Endodermal cell (in vitro differentiated cells): ENCODE data around the gene ING2. TPM values are rescaled to one million over a fixed set of nuclear protein-coding genes. Genes with fewer than 3 reads are reported as not detected.

Source experiments
- DNase-seq: peaks from one replicate; pipeline ENCODE4 v3.0.0-alpha.2; 2017
- H3K27ac ChIP-seq: 2 replicates; pipeline ENCODE4 v1.5.1; 2013; ENCODE audit warnings: mild to moderate bottlenecking, low read depth, low read length, moderate library complexity
- H3K27me3 ChIP-seq: 2 replicates; pipeline ENCODE4 v1.6.1; 2013; ENCODE audit warnings: mild to moderate bottlenecking, low read length, moderate library complexity; ENCODE audit not compliant: insufficient read depth, control insufficient read depth, poor library complexity, severe bottlenecking
- H3K36me3 ChIP-seq: 2 replicates; pipeline ENCODE4 v1.7.0; 2013; ENCODE audit warnings: mild to moderate bottlenecking, low read length, moderate library complexity; ENCODE audit not compliant: control insufficient read depth, insufficient read depth
- H3K4me1 ChIP-seq: one replicate; pipeline ENCODE4 v1.7.0; 2013; ENCODE audit warnings: low read length; ENCODE audit not compliant: control insufficient read depth, insufficient read depth
- H3K4me3 ChIP-seq: 2 replicates; pipeline ENCODE4 v1.5.1; 2013; ENCODE audit warnings: mild to moderate bottlenecking, low read length, moderate library complexity
- H3K9ac ChIP-seq: 2 replicates; pipeline ENCODE4 v1.6.1; 2013; ENCODE audit warnings: mild to moderate bottlenecking, low read length, moderate library complexity; ENCODE audit not compliant: poor library complexity, severe bottlenecking; ENCODE audit errors: extremely low read depth
- H3K9me3 ChIP-seq: 2 replicates; pipeline ENCODE4 v1.6.1; 2013; ENCODE audit warnings: mild to moderate bottlenecking, low read length, moderate library complexity; ENCODE audit not compliant: control insufficient read depth
- H3K27ac Mint-ChIP-seq: 2 replicates; pipeline ENCODE4 v1.8.0; 2020; ENCODE audit warnings: mixed read lengths
- H3K27me3 Mint-ChIP-seq: 2 replicates; pipeline ENCODE4 v1.8.0; 2021; ENCODE audit warnings: mild to moderate bottlenecking, mixed read lengths; ENCODE audit not compliant: insufficient read depth
- H3K36me3 Mint-ChIP-seq: 2 replicates; pipeline ENCODE4 v1.8.0; 2020; ENCODE audit warnings: low read depth, mixed read lengths
- H3K4me1 Mint-ChIP-seq: 2 replicates; pipeline ENCODE4 v1.8.0; 2020; ENCODE audit warnings: mixed read lengths
- H3K4me3 Mint-ChIP-seq: 2 replicates; pipeline ENCODE4 v1.8.0; 2020; ENCODE audit warnings: mild to moderate bottlenecking, moderate library complexity, mixed read lengths
- H3K9me3 Mint-ChIP-seq: 2 replicates; pipeline ENCODE4 v1.8.0; 2020; ENCODE audit warnings: mild to moderate bottlenecking, mixed read lengths
- CTCF ChIP-seq: fragments of 200-600 bp; sonication (generic); conservative IDR thresholded peaks from 2 replicates; pipeline ENCODE4 v1.5.0; 2021; ENCODE audit warnings: antibody characterized with exemption, mild to moderate bottlenecking
- WGBS, 2 experiments: methylation state at CpG; one replicate each; pipeline versions ENCODE4 v1.1.5 to v1.1.7; 2013; ENCODE audit warnings: missing lambda C conversion rate in 2 of 2, mixed read lengths in 1 of 2; ENCODE audit not compliant: insufficient coverage in 1 of 2, insufficient read length in 1 of 2; 5-methylcytosine and 5-hydroxymethylcytosine counted together
- total RNA-seq, 2 donors: library from RNA; stranded (reverse); fragmentation: NEBNext Ultra II Directional in 1 of 2; extraction: Animal tissue kit (Norgen Biotek cat#: 25700) in 1 of 2; gene quantifications; 2 replicates in 1 of 2; 3 replicates in 1 of 2; pipeline ENCODE4 v1.2.1, GENCODE V29; 2021

ING2 gene
- total RNA-seq, 2 donors from 2014 or later: 16.9 to 19.8 TPM

- no peak overlapping the region for H3K4me3 Mint-ChIP-seq
- Histone ChIP-seq H3K27ac (no peak overlapping the region), H3K27me3 (no peaks in the 10 kb centered on the region), H3K36me3 (peaks cover 29% of the 10 kb centered on the region), H3K9me3 (no peaks in the 10 kb centered on the region), H3K9ac (no peak overlapping the region), H3K4me1 (no peaks in the 10 kb centered on the region), H3K4me3 (no peak overlapping the region)
- no peaks in the 10 kb centered on the region for H3K27me3 Mint-ChIP-seq
- no peaks in the 10 kb centered on the region for H3K9me3 Mint-ChIP-seq
- peaks cover 5% of the 10 kb centered on the region for H3K4me1 Mint-ChIP-seq
- no peak overlapping the region for H3K27ac Mint-ChIP-seq
- 98 to 100% methylated on average over 1 to 6 of the region's 6 CpGs for WGBS, 2 experiments
- peaks cover 21% of the 10 kb centered on the region for H3K36me3 Mint-ChIP-seq
- TF ChIP-seq CTCF: no peak
- DNase-seq: no peak
Measured at GRCh38 chr4:183515411-183515810, 10.6 kb downstream of the ING2 start.

DNA sequence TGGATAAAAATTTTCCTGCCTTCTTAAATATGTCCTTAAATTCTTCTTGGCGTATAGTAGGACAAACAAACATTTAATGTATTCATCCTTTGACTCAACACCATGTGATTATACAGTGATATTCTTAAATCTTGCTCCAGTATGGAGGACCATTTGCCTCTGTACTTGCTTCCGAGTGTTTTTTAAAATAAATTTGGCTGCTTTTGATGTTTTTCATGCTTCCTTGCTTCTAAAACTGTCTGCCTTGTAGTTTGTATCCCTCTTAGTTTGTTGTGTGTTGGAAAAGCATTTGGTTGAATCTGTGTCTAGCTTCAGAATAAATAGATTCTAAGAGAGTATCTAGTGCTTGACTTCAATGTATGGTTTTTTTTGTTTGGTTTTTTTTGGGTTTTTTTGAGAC lies 12.3 kb downstream of the ING2 start:
- Mint-ChIP-seq H3K27ac (no peak overlapping the region), H3K27me3 (no peaks in the 10 kb centered on the region), H3K4me3 (no peak overlapping the region), H3K9me3 (no peaks in the 10 kb centered on the region), H3K36me3 (peaks cover 6% of the 10 kb centered on the region), H3K4me1 (peaks cover 5% of the 10 kb centered on the region)
- peaks cover 11% of the 10 kb centered on the region for H3K36me3 ChIP-seq
- no peaks in the 10 kb centered on the region for H3K4me1 ChIP-seq
- no peak overlapping the region for H3K27ac ChIP-seq
- no peak overlapping the region for H3K4me3 ChIP-seq
- TF ChIP-seq CTCF: no peak
- H3K9ac ChIP-seq: no peak overlapping the region
- no peaks in the 10 kb centered on the region for H3K9me3 ChIP-seq
- DNase-seq: no peak
- WGBS, 2 experiments: 89 to 100% methylated on average over 2 of the region's 2 CpGs
- H3K27me3 ChIP-seq: no peaks in the 10 kb centered on the region

DNA sequence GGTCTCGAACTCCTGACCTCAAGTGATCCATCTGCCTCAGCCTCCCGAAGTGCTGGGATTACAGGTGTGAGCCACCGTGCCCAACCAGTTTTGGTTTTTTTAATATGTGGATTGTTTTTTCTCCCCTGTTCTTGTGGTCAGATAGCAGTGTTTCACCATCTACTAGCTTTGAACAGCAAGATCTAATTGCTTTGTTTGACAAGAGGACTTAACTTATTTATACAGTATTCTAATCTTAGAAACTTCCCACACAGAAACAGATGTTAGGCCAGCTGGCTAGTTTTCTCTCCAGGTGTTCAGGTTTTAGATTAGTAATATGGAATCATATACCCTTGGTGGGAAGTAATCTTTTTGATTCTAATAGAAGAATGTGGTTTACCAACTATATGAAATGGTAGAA lies 12.9 kb downstream of the ING2 start:
- Mint-ChIP-seq H3K36me3 (peaks cover under 1% of the 10 kb centered on the region), H3K9me3 (no peaks in the 10 kb centered on the region)

More for the DNA sequence above, 12.9 kb downstream of the ING2 start:
- H3K4me3 Mint-ChIP-seq: no peak overlapping the region
- WGBS, 2 experiments: 83 to 99% methylated on average over 3 of the region's 3 CpGs
- Histone ChIP-seq H3K4me3 (no peak overlapping the region), H3K9me3 (no peaks in the 10 kb centered on the region), H3K27me3 (no peaks in the 10 kb centered on the region), H3K4me1 (no peaks in the 10 kb centered on the region), H3K9ac (no peak overlapping the region), H3K27ac (no peak overlapping the region), H3K36me3 (peaks cover 6% of the 10 kb centered on the region)
- TF ChIP-seq CTCF: no peak
- no peak overlapping the region for H3K27ac Mint-ChIP-seq
- no peak for DNase-seq
- no peaks in the 10 kb centered on the region for H3K27me3 Mint-ChIP-seq
- H3K4me1 Mint-ChIP-seq: peaks cover 5% of the 10 kb centered on the region
